Karpas-422 (cell line): ENCODE results near the gene HGS. TPM values are rescaled to one million over a fixed set of nuclear protein-coding genes. Genes with fewer than 3 reads are reported as not detected.

Experiments used
- DNase-seq: peaks from one replicate; pipeline ENCODE4 v3.0.0-alpha.2; 2015
- H2AFZ ChIP-seq: fragments of 200-600 bp; sonication (generic); 2 replicates; pipeline ENCODE4 v1.6.1; 2014; ENCODE audit warnings: antibody characterized with exemption, low read length, mixed read lengths
- H3K27ac ChIP-seq: fragments of 200-600 bp; sonication (generic); 2 replicates; pipeline ENCODE4 v1.5.1; 2014; ENCODE audit warnings: mild to moderate bottlenecking, low read length, moderate library complexity
- H3K27me3 ChIP-seq: fragments of 200-600 bp; sonication (generic); 2 replicates; pipeline ENCODE4 v1.6.1; 2014; ENCODE audit warnings: low read length, mixed read lengths
- H3K36me3 ChIP-seq: fragments of 200-600 bp; sonication (generic); 2 replicates; pipeline ENCODE4 v1.6.1; 2014; ENCODE audit warnings: low read length, mixed read lengths; ENCODE audit not compliant: insufficient read depth
- H3K4me1 ChIP-seq: fragments of 200-600 bp; sonication (generic); 2 replicates; pipeline ENCODE4 v1.6.1; 2014; ENCODE audit warnings: mild to moderate bottlenecking, low read length, mixed read lengths
- H3K4me2 ChIP-seq: fragments of 200-600 bp; sonication (generic); 2 replicates; pipeline ENCODE4 v1.6.1; 2014; ENCODE audit warnings: low read length, low read depth, mild to moderate bottlenecking; ENCODE audit not compliant: poor library complexity, severe bottlenecking
- H3K4me3 ChIP-seq: fragments of 200-600 bp; sonication (generic); 2 replicates; pipeline ENCODE4 v1.5.1; 2014; ENCODE audit warnings: mild to moderate bottlenecking, antibody characterized with exemption, low read length, mixed read lengths
- H3K79me2 ChIP-seq: fragments of 200-600 bp; sonication (generic); 2 replicates; pipeline ENCODE4 v1.6.1; 2014; ENCODE audit warnings: mild to moderate bottlenecking, low read length, mixed read lengths
- H3K9ac ChIP-seq: fragments of 200-600 bp; sonication (generic); 2 replicates; pipeline ENCODE4 v1.6.0; 2014; ENCODE audit warnings: low read length
- H3K9me2 ChIP-seq: fragments of 200-600 bp; sonication (generic), shearing (Covaris generic); replicated peaks from 2 replicates; pipeline ENCODE4 v1.6.0; 2014; ENCODE audit warnings: mild to moderate bottlenecking, low read length, moderate library complexity; ENCODE audit not compliant: insufficient read depth
- H3K9me3 ChIP-seq: fragments of 300-700, 200-600 bp; sonication (generic); 2 replicates; pipeline ENCODE4 v1.6.1; 2014; ENCODE audit warnings: low read length, mixed read lengths
- H4K20me1 ChIP-seq: fragments of 200-600 bp; sonication (generic); 2 replicates; pipeline ENCODE4 v1.6.1; 2014; ENCODE audit warnings: mild to moderate bottlenecking, antibody characterized with exemption, low read length, low read depth; ENCODE audit not compliant: insufficient read depth
- total RNA-seq: library from RNA; depleted of rRNA; stranded (reverse); fragments of >200 nt; shearing (Covaris generic); gene quantifications from 2 replicates; pipeline ENCODE4 v1.2.3, GENCODE V29; 2014; ENCODE audit warnings: low replicate concordance

The HGS gene
- total RNA-seq, 1 experiment from 2014 or later, result 57.2 TPM

DNA sequence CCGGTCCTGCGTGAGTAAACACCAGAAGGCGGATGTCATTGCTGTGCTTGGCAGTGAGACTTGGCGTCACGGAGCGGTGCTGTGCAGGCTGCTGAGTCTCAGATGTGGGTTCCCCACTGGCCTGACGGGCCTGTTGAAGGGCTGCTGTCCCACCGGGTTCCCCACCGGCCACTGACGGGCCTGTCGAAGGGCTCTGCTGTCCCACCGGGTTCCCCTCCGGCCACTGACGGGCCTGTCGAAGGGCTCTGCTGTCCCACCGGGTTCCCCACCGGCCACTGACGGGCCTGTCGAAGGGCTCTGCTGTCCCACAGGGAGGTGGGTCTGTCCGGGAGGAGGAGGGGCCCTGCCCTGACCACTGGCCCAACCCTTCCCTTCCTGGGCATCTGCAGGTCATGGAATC is 2.8 kb downstream of the HGS start:
- Histone ChIP-seq H3K4me2 (no peak overlapping the region), H3K36me3 (peaks cover 15% of the 10 kb centered on the region; the same call in 1 of the 2 replicates), H3K27me3 (no peaks in the 10 kb centered on the region), H3K27ac (no peak overlapping the region), H3K9me2 (no peaks in the 10 kb centered on the region), H3K9me3 (no peaks in the 10 kb centered on the region), H2AFZ (no peak overlapping the region), H3K9ac (no peak overlapping the region), H3K4me1 (peaks cover 23% of the 10 kb centered on the region), H3K79me2 (peaks cover 55% of the 10 kb centered on the region), H4K20me1 (peaks cover 28% of the 10 kb centered on the region), H3K4me3 (no peak overlapping the region)
- no peak for DNase-seq

DNA sequence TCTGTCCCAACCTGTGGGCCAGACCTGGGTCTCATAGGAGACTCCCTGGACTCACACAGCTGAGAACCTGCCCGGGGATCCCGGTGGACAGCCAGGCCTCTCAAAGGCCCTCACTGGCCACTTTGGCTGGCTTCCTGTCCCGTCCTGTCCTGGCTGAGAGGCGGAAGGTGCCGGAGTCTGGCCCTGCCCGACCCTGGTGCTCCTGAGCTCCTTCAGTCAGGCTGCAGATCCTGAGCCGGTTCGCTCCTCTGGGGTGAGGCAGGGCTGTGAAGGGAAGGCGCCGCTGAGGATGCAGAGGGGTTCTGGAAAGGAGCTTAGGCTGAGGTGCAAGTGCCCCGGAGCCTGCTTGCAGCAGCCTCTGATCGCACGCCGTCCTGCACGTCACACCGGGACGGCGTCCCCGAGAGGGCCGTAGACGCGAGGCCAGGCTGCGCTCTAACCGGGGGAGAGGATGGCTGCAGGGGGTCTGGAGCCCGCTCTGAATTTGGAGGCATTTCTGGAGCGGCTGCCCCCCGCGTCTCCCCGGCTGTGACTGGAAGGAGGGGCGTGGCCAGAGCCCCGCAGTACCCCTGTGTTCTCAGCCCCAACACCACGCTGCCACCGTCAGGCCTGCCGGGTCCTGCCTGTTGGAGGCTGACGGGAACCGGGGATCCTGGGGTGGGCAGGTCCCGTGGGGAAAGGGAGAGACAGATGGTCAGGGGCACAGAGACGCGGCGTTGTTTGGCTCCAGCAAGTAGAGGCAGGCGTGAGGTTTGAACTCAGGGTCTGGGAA is 4.1 kb downstream of the HGS start:
- peaks cover 42% of the 10 kb centered on the region for H3K79me2 ChIP-seq
- no peak overlapping the region for H3K4me2 ChIP-seq
- no peaks in the 10 kb centered on the region for H3K27me3 ChIP-seq
- no peak overlapping the region for H2AFZ ChIP-seq
- H3K27ac ChIP-seq, result no peak overlapping the region
- no peak overlapping the region for H3K9ac ChIP-seq
- no peaks in the 10 kb centered on the region for H3K9me3 ChIP-seq
- peaks cover 23% of the 10 kb centered on the region for H4K20me1 ChIP-seq
- DNase-seq, result no peak
- no peak overlapping the region for H3K4me3 ChIP-seq
- H3K4me1 ChIP-seq, result peaks cover 17% of the 10 kb centered on the region
- H3K9me2 ChIP-seq, result no peaks in the 10 kb centered on the region
- peaks cover 15% of the 10 kb centered on the region; the same call in 1 of the 2 replicates for H3K36me3 ChIP-seq

DNA sequence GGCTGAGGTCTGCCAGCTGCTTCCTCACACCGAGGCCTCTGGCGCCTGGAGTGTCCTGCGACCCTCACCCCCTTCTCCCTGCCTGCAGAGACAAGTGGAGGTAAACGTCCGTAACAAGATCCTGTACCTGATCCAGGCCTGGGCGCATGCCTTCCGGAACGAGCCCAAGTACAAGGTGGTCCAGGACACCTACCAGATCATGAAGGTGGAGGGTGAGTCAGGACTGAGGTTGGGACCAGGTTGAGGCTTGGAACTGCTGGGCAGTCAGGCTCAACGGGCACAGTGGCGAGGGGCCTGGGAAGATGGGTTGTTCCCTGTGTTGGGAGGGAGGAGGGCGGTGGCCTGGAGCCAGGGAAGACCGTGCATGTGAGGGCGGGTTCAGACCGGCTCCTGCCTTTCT is 4.8 kb downstream of the HGS start:
- Histone ChIP-seq H3K4me1 (peaks cover 17% of the 10 kb centered on the region), H3K27me3 (no peaks in the 10 kb centered on the region), H2AFZ (no peak overlapping the region), H3K9me2 (no peaks in the 10 kb centered on the region), H3K9me3 (no peaks in the 10 kb centered on the region), H3K9ac (no peak overlapping the region), H3K27ac (no peak overlapping the region), H3K79me2 (peaks cover 36% of the 10 kb centered on the region), H3K4me3 (no peak overlapping the region), H3K4me2 (no peak overlapping the region), H3K36me3 (peaks cover 17% of the 10 kb centered on the region; the same call in 1 of the 2 replicates), H4K20me1 (peaks cover 20% of the 10 kb centered on the region)
- DNase-seq, result no peak

DNA sequence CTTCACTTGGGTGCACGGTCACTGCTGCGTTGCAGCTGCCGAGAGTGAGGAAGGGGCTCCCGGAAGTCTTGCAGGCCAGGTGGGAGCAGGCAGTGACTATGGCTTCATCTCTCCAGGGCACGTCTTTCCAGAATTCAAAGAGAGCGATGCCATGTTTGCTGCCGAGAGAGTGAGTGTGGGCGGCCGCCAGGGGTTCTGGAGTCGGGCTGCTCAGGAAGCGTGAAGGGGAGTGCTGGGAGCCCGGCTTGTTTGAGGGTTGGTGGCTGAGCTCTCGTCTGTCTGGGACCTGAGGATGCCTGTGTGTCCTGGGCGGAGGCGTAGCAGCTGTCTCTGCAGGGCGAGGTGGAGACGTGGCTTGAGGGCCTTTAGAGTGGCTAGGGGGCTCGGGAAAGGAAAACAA is 6.3 kb downstream of the HGS start:
- no peak overlapping the region for H3K4me3 ChIP-seq
- H3K9me3 ChIP-seq, result no peaks in the 10 kb centered on the region
- no peak overlapping the region for H3K4me2 ChIP-seq
- no peak overlapping the region for H3K9ac ChIP-seq
- H2AFZ ChIP-seq, result no peak overlapping the region
- H3K27ac ChIP-seq, result no peak overlapping the region
- H3K27me3 ChIP-seq, result no peaks in the 10 kb centered on the region
- H4K20me1 ChIP-seq, result peaks cover 21% of the 10 kb centered on the region
- peaks cover 10% of the 10 kb centered on the region for H3K4me1 ChIP-seq
- peaks cover 17% of the 10 kb centered on the region; the same call in 1 of the 2 replicates for H3K36me3 ChIP-seq
- no peak for DNase-seq
- H3K9me2 ChIP-seq, result no peaks in the 10 kb centered on the region
- H3K79me2 ChIP-seq, result peaks cover 24% of the 10 kb centered on the region

DNA sequence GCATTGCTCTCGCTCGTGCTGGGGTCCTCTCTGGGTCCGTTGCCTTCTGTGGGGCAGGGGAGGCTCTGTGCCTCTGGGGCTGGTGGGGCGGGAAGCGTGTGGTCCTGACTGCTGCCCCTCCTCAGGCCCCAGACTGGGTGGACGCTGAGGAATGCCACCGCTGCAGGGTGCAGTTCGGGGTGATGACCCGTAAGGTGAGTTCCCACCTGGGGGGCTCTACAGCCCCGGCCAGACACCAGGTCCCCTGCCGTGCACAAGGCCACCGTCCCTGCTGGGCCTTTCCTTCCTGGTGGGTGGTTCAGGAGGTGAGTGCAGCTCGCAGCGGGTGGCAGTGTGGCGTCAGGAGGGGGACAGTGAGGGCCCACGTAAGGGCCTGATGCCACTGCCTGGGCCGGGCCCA is 6.7 kb downstream of the HGS start:
- H3K36me3 ChIP-seq, result peaks cover 14% of the 10 kb centered on the region; the same call in 1 of the 2 replicates
- H3K9ac ChIP-seq, result no peak overlapping the region
- no peak overlapping the region for H3K4me2 ChIP-seq
- no peak for DNase-seq
- H3K79me2 ChIP-seq, result peaks cover 19% of the 10 kb centered on the region
- peaks cover 5% of the 10 kb centered on the region for H3K4me1 ChIP-seq
- H3K9me3 ChIP-seq, result no peaks in the 10 kb centered on the region
- H3K27ac ChIP-seq, result no peak overlapping the region
- peaks cover 16% of the 10 kb centered on the region; the same call in 1 of the 2 replicates for H4K20me1 ChIP-seq
- no peak overlapping the region for H2AFZ ChIP-seq
- no peaks in the 10 kb centered on the region for H3K9me2 ChIP-seq
- H3K27me3 ChIP-seq, result no peaks in the 10 kb centered on the region
- no peak overlapping the region for H3K4me3 ChIP-seq

DNA sequence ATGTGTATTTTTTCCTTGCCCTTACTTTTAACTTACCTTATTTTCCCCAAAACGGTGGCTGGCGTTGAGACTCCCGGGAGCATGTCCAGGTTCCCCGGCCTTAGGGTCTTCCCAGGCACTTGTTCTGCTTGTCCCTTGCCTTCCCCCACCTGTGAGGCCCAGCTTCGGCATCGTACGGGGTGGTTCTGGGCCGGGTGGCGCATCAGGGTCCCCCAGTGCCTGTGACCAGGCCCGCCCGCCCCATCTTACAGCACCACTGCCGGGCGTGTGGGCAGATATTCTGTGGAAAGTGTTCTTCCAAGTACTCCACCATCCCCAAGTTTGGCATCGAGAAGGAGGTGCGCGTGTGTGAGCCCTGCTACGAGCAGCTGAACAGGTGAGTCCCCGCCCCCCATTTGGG is 7.4 kb downstream of the HGS start:
- no peaks in the 10 kb centered on the region for H3K9me2 ChIP-seq
- peaks cover 12% of the 10 kb centered on the region for H3K79me2 ChIP-seq
- DNase-seq, result no peak
- H4K20me1 ChIP-seq, result peaks cover 10% of the 10 kb centered on the region; the same call in 1 of the 2 replicates
- no peaks in the 10 kb centered on the region for H3K9me3 ChIP-seq
- H3K4me3 ChIP-seq, result no peak overlapping the region
- no peaks in the 10 kb centered on the region for H3K27me3 ChIP-seq
- H3K4me2 ChIP-seq, result no peak overlapping the region
- H3K9ac ChIP-seq, result no peak overlapping the region
- no peak overlapping the region for H2AFZ ChIP-seq
- peaks cover 7% of the 10 kb centered on the region; the same call in 1 of the 2 replicates for H3K36me3 ChIP-seq
- H3K27ac ChIP-seq, result no peak overlapping the region
- H3K4me1 ChIP-seq, result no peaks in the 10 kb centered on the region

DNA sequence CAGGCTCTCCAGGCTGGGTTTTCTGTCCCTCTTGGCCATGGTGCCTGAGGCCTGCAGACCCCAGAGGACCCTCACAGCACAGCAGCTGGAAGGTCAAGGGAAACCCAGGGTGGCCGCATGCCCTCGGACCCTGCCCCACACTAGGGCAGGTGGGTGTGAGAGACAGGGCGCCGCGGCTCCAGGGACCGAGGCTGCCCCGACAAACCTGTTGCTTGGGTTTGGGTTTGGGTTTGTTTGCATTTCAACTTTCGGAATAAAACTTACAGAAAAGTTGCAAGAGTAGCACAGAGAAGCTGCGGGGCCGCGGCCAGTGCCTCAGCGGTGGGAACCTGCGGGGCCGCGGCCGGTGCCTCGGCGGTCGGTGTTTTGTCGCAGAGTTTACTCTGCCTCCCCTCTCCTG is 7.8 kb downstream of the HGS start:
- no peak overlapping the region for H3K4me3 ChIP-seq
- no peaks in the 10 kb centered on the region for H3K27me3 ChIP-seq
- no peak overlapping the region for H3K27ac ChIP-seq
- no peak overlapping the region for H3K4me2 ChIP-seq
- no peaks in the 10 kb centered on the region for H3K9me2 ChIP-seq
- peaks cover 8% of the 10 kb centered on the region; the same call in 1 of the 2 replicates for H4K20me1 ChIP-seq
- H2AFZ ChIP-seq, result no peak overlapping the region
- peaks cover 5% of the 10 kb centered on the region; the same call in 1 of the 2 replicates for H3K36me3 ChIP-seq
- H3K79me2 ChIP-seq, result peaks cover 9% of the 10 kb centered on the region
- no peaks in the 10 kb centered on the region for H3K4me1 ChIP-seq
- no peaks in the 10 kb centered on the region for H3K9me3 ChIP-seq
- H3K9ac ChIP-seq, result no peak overlapping the region
- DNase-seq, result no peak

DNA sequence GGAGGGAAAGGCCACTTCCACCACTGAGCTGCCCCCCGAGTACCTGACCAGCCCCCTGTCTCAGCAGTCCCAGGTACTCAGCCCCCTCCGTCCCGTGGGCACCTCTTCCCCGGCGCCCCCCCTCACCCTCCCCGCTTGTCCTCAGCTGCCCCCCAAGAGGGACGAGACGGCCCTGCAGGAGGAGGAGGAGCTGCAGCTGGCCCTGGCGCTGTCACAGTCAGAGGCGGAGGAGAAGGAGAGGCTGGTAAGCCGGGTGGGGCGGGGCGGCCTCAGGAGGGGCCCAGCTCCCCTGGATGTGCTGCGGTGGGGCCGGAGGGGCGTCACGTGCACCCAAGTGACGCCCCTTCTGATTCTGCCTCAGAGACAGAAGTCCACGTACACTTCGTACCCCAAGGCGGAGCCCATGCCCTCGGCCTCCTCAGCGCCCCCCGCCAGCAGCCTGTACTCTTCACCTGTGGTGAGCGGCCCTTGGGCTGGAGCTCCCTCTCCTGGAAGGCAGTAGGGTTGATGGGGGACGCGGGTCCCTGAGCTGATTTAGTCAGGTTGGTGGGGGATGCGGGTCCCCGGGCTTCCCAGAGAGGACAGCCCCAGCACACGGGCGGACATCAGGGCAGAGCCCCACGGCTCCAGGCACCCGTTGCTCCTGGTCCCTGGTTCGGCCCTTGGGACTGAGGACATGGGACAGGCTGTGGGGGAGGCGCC is 9.8 kb downstream of the HGS start:
- Histone ChIP-seq H3K4me2 (no peak overlapping the region), H3K4me3 (no peak overlapping the region), H3K9ac (no peak overlapping the region), H3K4me1 (no peaks in the 10 kb centered on the region), H2AFZ (no peak overlapping the region), H3K9me2 (no peaks in the 10 kb centered on the region), H4K20me1 (peaks cover 8% of the 10 kb centered on the region; the same call in 1 of the 2 replicates), H3K36me3 (peaks cover 6% of the 10 kb centered on the region; the same call in 1 of the 2 replicates), H3K9me3 (no peaks in the 10 kb centered on the region), H3K79me2 (peaks cover 2% of the 10 kb centered on the region; the same call in 1 of the 2 replicates), H3K27me3 (no peaks in the 10 kb centered on the region), H3K27ac (no peak overlapping the region)
- DNase-seq, result no peak
